Effector memory CD4-positive, alpha-beta T cell (primary cell): ENCODE data around the gene ZC3H8.

Experiments
- DNase-seq, 3 donors: peaks; one replicate each; pipeline ENCODE4 v3.0.0-alpha.2; 2020
- H3K27ac ChIP-seq: 2 replicates; pipeline ENCODE4 v1.7.0; 2013; ENCODE audit warnings: mild to moderate bottlenecking, low read length, moderate library complexity; ENCODE audit not compliant: insufficient read depth, poor library complexity, severe bottlenecking
- H3K27me3 ChIP-seq: replicated peaks from 2 replicates; pipeline ENCODE4 v1.7.0; 2013; ENCODE audit warnings: mild to moderate bottlenecking, low read length; ENCODE audit not compliant: insufficient read depth, control insufficient read depth, poor library complexity, severe bottlenecking
- H3K36me3 ChIP-seq: 2 replicates; pipeline ENCODE4 v1.7.0; 2013; ENCODE audit warnings: mild to moderate bottlenecking, low read length, moderate library complexity; ENCODE audit not compliant: control insufficient read depth, insufficient read depth
- H3K4me1 ChIP-seq: 2 replicates; pipeline ENCODE4 v1.7.0; 2013; ENCODE audit warnings: low read length, mild to moderate bottlenecking; ENCODE audit not compliant: control insufficient read depth, insufficient read depth, poor library complexity, severe bottlenecking
- H3K4me3 ChIP-seq: 2 replicates; pipeline ENCODE4 v1.7.0; 2013; ENCODE audit warnings: low read length, low read depth, mild to moderate bottlenecking; ENCODE audit not compliant: insufficient read depth, poor library complexity, severe bottlenecking
- H3K9me3 ChIP-seq: 2 replicates; pipeline ENCODE4 v1.7.0; 2013; ENCODE audit warnings: mild to moderate bottlenecking, low read length, moderate library complexity; ENCODE audit not compliant: control insufficient read depth

The ZC3H8 gene

GRCh38 chr2:112199188-112199587 is 55.7 kb downstream of the ZC3H8 start:
- no peak overlapping the region for H3K4me3 ChIP-seq
- H3K4me1 ChIP-seq = peaks cover 8% of the 10 kb centered on the region
- H3K36me3 ChIP-seq = no peaks in the 10 kb centered on the region
- H3K9me3 ChIP-seq = peaks cover under 1% of the 10 kb centered on the region
- no peaks in the 10 kb centered on the region for H3K27me3 ChIP-seq
- H3K27ac ChIP-seq = no peak overlapping the region
- DNase-seq = no peak

- Histone ChIP-seq H3K36me3 (no peaks in the 10 kb centered on the region), H3K27ac (no peak overlapping the region), H3K4me3 (no peak overlapping the region), H3K9me3 (no peaks in the 10 kb centered on the region), H3K27me3 (no peaks in the 10 kb centered on the region), H3K4me1 (peaks cover 11% of the 10 kb centered on the region)
- DNase-seq = no peak
Measured at GRCh38 chr2:112198780-112199179, 56.1 kb downstream of the ZC3H8 start.

GRCh38 chr2:112197868-112198267 is 57.0 kb downstream of the ZC3H8 start:
- no peak for DNase-seq
- H3K27me3 ChIP-seq = no peaks in the 10 kb centered on the region
- H3K27ac ChIP-seq = no peak overlapping the region
- no peaks in the 10 kb centered on the region for H3K9me3 ChIP-seq
- no peak overlapping the region for H3K4me3 ChIP-seq
- no peaks in the 10 kb centered on the region for H3K36me3 ChIP-seq
- H3K4me1 ChIP-seq = peaks cover 11% of the 10 kb centered on the region

- no peaks in the 10 kb centered on the region for H3K36me3 ChIP-seq
- no peak overlapping the region for H3K4me3 ChIP-seq
- no peaks in the 10 kb centered on the region for H3K27me3 ChIP-seq
- H3K4me1 ChIP-seq = peaks cover 11% of the 10 kb centered on the region
- H3K27ac ChIP-seq = no peak overlapping the region
- DNase-seq = no peak
- no peaks in the 10 kb centered on the region for H3K9me3 ChIP-seq
Measured at GRCh38 chr2:112195950-112196349, 58.9 kb downstream of the ZC3H8 start.

GRCh38 chr2:112195167-112195766 is 59.6 kb downstream of the ZC3H8 start:
- Histone ChIP-seq H3K36me3 (no peaks in the 10 kb centered on the region), H3K27ac (no peak overlapping the region), H3K27me3 (no peaks in the 10 kb centered on the region), H3K9me3 (no peaks in the 10 kb centered on the region), H3K4me1 (peaks cover 11% of the 10 kb centered on the region), H3K4me3 (no peak overlapping the region)
- DNase-seq = no peak

- Histone ChIP-seq H3K4me1 (peaks cover 14% of the 10 kb centered on the region), H3K4me3 (no peak overlapping the region), H3K9me3 (no peaks in the 10 kb centered on the region), H3K27me3 (no peaks in the 10 kb centered on the region), H3K36me3 (no peaks in the 10 kb centered on the region), H3K27ac (no peak overlapping the region)
- no peak for DNase-seq
Measured at GRCh38 chr2:112194482-112194881, 60.4 kb downstream of the ZC3H8 start.

- DNase-seq = no peak
- H3K27me3 ChIP-seq = no peaks in the 10 kb centered on the region
- H3K4me1 ChIP-seq = peaks cover 18% of the 10 kb centered on the region
- no peak overlapping the region for H3K27ac ChIP-seq
- no peaks in the 10 kb centered on the region for H3K36me3 ChIP-seq
- no peak overlapping the region for H3K4me3 ChIP-seq
- no peaks in the 10 kb centered on the region for H3K9me3 ChIP-seq
Measured at GRCh38 chr2:112194028-112194427, 60.8 kb downstream of the ZC3H8 start.

- peaks cover 8% of the 10 kb centered on the region for H3K36me3 ChIP-seq
- no peak overlapping the region for H3K4me3 ChIP-seq
- no peaks in the 10 kb centered on the region for H3K27me3 ChIP-seq
- no peaks in the 10 kb centered on the region for H3K9me3 ChIP-seq
- peak overlapping the region; percentile 90 for H3K27ac ChIP-seq
- peaks cover 44% of the 10 kb centered on the region for H3K4me1 ChIP-seq
- no peak for DNase-seq
Measured at GRCh38 chr2:112189001-112189556, 65.8 kb downstream of the ZC3H8 start.

- no peaks in the 10 kb centered on the region for H3K9me3 ChIP-seq
- peaks cover 52% of the 10 kb centered on the region for H3K4me1 ChIP-seq
- peak; percentile 63 to 71 (median 70) for DNase-seq
- H3K27ac ChIP-seq = peak overlapping the region; percentile 90
- no peak overlapping the region for H3K4me3 ChIP-seq
- peaks cover 8% of the 10 kb centered on the region for H3K36me3 ChIP-seq
- no peaks in the 10 kb centered on the region for H3K27me3 ChIP-seq
Measured at GRCh38 chr2:112187805-112188596, 66.8 kb downstream of the ZC3H8 start.

GRCh38 chr2:112187046-112187715 is 67.7 kb downstream of the ZC3H8 start:
- Histone ChIP-seq H3K9me3 (no peaks in the 10 kb centered on the region), H3K36me3 (peaks cover 8% of the 10 kb centered on the region), H3K4me1 (peaks cover 60% of the 10 kb centered on the region), H3K27me3 (no peaks in the 10 kb centered on the region), H3K27ac (peak overlapping the region; percentile 90), H3K4me3 (no peak overlapping the region)
- no peak for DNase-seq
